ENCODE measurements around the gene CPT2. TPM values are rescaled to one million over a fixed set of nuclear protein-coding genes. Genes with fewer than 3 reads are reported as not detected.
A peak's percentile ranks its signal among the peaks of the same experiment; 100 is the strongest.

Gene CPT2
- total and polyA plus RNA-seq, 9 of the 15 experiments (the other 6 are each of a cell fraction or from before 2014, with no cell fraction given) = 7.6 to 25.1 (median 16.8) TPM

GRCh38 chr1:53196485-53197290 lies at the start of gene CPT2 (continued):
- TF ChIP-seq, protein P1, sequence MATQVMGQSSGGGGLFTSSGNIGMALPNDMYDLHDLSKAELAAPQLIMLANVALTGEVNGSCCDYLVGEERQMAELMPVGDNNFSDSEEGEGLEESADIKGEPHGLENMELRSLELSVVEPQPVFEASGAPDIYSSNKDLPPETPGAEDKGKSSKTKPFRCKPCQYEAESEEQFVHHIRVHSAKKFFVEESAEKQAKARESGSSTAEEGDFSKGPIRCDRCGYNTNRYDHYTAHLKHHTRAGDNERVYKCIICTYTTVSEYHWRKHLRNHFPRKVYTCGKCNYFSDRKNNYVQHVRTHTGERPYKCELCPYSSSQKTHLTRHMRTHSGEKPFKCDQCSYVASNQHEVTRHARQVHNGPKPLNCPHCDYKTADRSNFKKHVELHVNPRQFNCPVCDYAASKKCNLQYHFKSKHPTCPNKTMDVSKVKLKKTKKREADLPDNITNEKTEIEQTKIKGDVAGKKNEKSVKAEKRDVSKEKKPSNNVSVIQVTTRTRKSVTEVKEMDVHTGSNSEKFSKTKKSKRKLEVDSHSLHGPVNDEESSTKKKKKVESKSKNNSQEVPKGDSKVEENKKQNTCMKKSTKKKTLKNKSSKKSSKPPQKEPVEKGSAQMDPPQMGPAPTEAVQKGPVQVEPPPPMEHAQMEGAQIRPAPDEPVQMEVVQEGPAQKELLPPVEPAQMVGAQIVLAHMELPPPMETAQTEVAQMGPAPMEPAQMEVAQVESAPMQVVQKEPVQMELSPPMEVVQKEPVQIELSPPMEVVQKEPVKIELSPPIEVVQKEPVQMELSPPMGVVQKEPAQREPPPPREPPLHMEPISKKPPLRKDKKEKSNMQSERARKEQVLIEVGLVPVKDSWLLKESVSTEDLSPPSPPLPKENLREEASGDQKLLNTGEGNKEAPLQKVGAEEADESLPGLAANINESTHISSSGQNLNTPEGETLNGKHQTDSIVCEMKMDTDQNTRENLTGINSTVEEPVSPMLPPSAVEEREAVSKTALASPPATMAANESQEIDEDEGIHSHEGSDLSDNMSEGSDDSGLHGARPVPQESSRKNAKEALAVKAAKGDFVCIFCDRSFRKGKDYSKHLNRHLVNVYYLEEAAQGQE (IDR thresholded peaks at IDR 0.05; ENCODE audit: borderline replicate concordance) = peak; percentile 89
- TF ChIP-seq, protein P1 (CRISPR knock-in tag; IDR thresholded peaks at IDR 0.05; ENCODE audit: low read depth) = 0 out of 2 replicates have a peak, but pooled peaks have one; percentile 54
- no peak for TF ChIP-seq CEBPZ (IDR thresholded peaks at IDR 0.05; ENCODE audit: borderline replicate concordance, low read depth, low read length)
- TF ChIP-seq TAF1 (IDR thresholded peaks at IDR 0.05; ENCODE audit: control insufficient read depth, extremely low read depth, insufficient read depth, low read length, severe bottlenecking) = peak; percentile 92
- TF ChIP-seq HNRNPLL (IDR thresholded peaks at IDR 0.05; ENCODE audit: low read depth, low read length, poor library complexity, severe bottlenecking) = peak; percentile 69
- TF ChIP-seq CTBP1 (IDR thresholded peaks at IDR 0.05; ENCODE audit: borderline replicate concordance) = peak; percentile 49; the same call in 1 of the 2 replicates
- TF ChIP-seq MAFF (IDR thresholded peaks at IDR 0.05; ENCODE audit: low read length) = no peak
- TF ChIP-seq TGIF2 (CRISPR knock-in tag; IDR thresholded peaks at IDR 0.05) = 0 out of 2 replicates have a peak, but pooled peaks have one; percentile 55
- peak; percentile 65; the same call in 1 of the 2 replicates for TF ChIP-seq SP1 (CRISPR knock-in tag; IDR thresholded peaks at IDR 0.05)
- no peak for TF ChIP-seq TRIM25 (IDR thresholded peaks at IDR 0.05; ENCODE audit: borderline replicate concordance)
